Suprapubic skin (tissue), 4 donors: Measurements from ENCODE around the gene GALNT6.

Experiments used
- EP300 ChIP-seq: sonication (generic); formaldehyde crosslinking; IDR thresholded peaks from one replicate; pipeline ENCODE4 v1.6.1; 2017; ENCODE audit warnings: antibody characterized with exemption
- POLR2A ChIP-seq, 2 donors: fragments of 450-650 bp; IDR thresholded peaks; one replicate each; pipeline ENCODE4 v1.6.1; 2017; ENCODE audit warnings: antibody characterized with exemption in 2 of 2, mild to moderate bottlenecking in 2 of 2, moderate library complexity in 2 of 2
- POLR2AphosphoS5 ChIP-seq, 3 donors: sonication (generic); formaldehyde crosslinking; IDR thresholded peaks; one replicate each; pipeline ENCODE4 v1.6.1; 2017; ENCODE audit warnings: antibody characterized with exemption in 3 of 3
- TF ChIP-seq, protein P1 (sequence below), 2 donors: fragments of 200-600 bp in 1 of 2; fragments of 450-650 bp in 1 of 2; sonication (generic) in 1 of 2; IDR thresholded peaks; one replicate each; pipeline ENCODE4 v1.5.1; 2016 to 2019; ENCODE audit warnings: antibody characterized with exemption in 2 of 2, mild to moderate bottlenecking in 1 of 2, moderate library complexity in 1 of 2

DNA sequence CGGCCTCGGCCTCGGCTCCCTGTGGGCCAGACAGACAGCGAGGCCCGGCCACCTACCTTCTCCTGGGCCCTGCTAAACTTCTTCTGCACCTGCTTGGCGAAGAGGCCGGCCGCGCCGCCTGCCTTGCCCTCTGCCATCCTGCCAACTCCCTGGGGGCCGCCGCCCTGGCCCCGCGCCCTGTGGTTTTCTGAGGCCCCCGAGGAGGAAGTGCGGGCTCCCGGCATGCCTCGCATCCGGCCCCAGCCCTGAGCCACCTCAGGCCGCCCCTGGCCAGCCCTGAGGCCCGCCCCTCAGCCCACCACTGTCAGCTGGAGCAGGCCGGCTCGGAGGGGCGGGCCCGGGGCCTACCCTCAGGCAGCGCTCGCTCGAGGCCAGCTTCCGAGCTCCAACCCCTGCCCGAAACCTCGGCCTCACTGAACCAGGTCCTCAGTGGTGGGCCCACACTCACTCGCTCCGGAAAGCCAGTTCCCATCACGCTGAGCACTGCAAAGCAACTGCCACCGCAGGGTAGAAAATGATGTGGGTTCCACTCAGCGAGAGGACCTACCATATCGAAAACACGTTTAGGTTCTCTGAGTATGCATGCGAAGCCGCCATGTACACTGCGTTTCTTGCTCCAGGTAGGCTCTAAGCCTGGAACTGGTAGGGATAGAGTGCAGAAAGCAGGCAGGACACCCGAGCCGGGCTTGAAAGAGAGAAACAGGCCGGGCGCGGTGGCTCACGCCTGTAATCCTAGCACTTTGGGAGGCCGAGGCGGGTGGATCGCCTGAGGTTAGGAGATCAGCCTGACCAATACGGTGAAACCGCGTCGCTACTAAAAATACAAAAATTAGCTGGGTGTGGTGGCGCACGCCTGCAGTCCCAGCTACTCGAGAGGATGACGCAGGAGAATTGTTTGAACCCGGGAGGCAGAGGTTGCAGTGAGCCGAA, 67.0 kb downstream of the GALNT6 start, which contains the start of gene BIN2:
- peak in 1 of 2 donors; percentile 12 for TF ChIP-seq POLR2A (IDR thresholded peaks at IDR 0.05)
- TF ChIP-seq, protein P1, sequence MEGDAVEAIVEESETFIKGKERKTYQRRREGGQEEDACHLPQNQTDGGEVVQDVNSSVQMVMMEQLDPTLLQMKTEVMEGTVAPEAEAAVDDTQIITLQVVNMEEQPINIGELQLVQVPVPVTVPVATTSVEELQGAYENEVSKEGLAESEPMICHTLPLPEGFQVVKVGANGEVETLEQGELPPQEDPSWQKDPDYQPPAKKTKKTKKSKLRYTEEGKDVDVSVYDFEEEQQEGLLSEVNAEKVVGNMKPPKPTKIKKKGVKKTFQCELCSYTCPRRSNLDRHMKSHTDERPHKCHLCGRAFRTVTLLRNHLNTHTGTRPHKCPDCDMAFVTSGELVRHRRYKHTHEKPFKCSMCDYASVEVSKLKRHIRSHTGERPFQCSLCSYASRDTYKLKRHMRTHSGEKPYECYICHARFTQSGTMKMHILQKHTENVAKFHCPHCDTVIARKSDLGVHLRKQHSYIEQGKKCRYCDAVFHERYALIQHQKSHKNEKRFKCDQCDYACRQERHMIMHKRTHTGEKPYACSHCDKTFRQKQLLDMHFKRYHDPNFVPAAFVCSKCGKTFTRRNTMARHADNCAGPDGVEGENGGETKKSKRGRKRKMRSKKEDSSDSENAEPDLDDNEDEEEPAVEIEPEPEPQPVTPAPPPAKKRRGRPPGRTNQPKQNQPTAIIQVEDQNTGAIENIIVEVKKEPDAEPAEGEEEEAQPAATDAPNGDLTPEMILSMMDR (IDR thresholded peaks at IDR 0.05), result no peak
- no peak for TF ChIP-seq POLR2AphosphoS5 (IDR thresholded peaks at IDR 0.05)
- TF ChIP-seq EP300, result no peak
